ENCODE measurements around the gene LSAMP.

LSAMP gene

DNA sequence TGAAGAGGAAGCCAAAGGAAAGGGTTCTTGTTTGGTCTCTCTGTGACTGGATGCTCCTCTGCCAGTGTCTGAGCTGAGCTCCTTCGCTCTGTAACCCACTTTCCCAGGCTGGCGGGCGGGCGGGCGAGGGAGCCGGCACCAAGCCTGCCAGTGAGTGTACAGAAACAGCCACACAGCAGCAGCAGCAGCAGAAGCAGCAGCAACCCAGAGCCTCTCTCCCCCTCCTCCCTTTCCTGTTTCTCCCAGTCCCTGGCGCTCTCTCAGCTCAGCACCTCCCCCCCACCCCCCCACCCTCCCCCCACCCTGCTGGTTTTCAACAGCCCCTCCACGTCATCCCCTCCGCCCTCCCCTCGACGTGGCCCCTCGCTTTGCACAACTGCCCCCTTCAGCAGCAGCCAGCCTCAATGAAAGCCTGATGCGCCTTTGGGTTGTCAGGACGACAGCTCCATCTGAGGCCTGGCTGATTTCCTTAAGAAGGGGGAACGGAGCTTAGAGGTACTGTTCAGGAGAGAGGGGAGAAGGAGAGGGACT, at the start of gene LSAMP:
Gene LSAMP, minus strand, starts transcription at position 177 of the 531 bp plus-strand sequence.
- no peak for DNase-seq

DNA sequence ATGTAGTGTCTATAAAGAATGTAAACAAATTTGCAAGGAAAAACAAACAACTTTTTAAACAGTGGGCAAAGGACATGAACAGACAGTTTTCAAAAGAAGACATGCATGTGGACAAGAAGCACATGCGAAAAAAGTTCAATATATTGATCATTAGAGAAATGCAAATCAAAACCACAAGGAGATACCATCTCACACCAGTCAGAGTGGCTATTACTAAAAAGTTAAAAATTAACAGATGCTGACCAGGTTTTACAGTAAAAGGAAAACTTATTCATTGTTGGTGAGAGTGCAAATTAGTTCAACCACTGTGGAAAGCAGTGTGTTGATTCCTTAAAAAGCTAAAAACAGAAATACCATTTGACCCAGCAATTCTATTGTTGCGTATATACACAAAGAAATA, 47.1 kb upstream of the LSAMP start:
- no peak for DNase-seq

DNA sequence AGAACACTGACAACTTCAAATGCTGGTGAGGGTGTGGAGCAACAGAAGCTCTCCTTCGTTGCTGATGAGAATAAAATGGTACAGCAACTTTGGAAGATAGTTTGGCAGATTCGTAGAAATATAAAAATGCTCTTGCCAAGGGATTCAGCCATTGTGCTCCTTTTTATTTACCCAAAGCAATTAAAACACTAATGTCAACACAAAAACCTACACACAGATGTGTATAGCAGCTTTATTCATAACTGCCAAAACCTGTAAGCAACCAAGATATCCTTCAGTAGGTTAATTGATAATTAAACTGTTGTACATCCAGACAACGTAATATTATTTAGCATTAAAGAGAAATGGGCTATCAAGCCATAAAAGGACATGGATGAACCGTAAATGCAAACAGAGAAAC, 37.8 kb upstream of the LSAMP start:
- no peak for DNase-seq

GRCh38 chr3:116476691-116477090, 31.4 kb upstream of the LSAMP start:
- DNase-seq = no peak

DNA sequence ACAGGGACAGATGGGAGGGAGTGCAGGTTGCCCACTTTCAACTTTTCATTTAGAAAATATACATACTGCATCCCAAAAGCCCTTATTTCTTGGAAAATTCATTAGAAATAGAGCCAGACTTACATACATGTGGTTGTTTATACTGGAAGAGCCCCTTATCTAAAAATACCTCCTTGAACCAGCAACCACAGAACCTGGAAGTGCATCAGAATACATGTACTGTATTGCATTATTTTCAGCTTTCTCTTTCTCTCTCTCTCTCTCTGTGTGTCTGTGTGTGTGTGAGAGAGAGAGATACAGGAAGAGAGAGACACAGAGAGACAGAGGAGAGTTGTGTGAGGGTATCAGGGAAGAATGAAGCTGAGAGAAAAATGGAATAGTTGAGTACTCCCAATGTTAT, 29.5 kb upstream of the LSAMP start:
- no peak for DNase-seq

- DNase-seq = no peak
These were observed 28.9 kb upstream of the LSAMP start for GRCh38 chr3:116474032-116474780.

- no peak for DNase-seq
These were observed 28.3 kb upstream of the LSAMP start for GRCh38 chr3:116473602-116474001.

DNA sequence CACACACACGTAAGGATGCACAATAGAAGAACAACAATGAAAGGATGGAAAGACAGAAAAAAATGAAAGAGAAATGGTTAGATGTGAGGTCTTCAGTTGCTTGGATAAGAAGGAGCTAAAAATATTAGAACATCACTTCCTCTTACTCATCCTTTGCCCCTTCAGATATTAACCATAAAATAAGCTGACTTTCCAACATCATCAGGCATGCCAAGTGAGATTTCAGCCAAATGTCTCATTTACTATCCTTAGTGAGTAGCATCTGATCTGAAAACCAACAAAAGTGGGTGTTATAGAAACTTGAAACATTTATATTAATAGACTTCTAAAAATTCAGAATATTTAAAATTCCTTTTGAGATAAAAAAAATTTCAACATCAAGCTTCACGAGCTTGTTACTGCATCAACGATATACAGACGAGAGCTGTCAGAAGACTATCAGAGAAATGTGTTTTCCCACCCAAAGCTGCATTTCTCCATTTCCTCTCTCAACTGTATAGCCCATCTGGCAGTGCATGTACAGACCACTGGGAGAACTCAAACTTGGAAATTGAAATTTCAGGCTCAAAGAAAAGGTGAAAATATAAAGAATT, 25.4 kb upstream of the LSAMP start:
- no peak for DNase-seq

DNA sequence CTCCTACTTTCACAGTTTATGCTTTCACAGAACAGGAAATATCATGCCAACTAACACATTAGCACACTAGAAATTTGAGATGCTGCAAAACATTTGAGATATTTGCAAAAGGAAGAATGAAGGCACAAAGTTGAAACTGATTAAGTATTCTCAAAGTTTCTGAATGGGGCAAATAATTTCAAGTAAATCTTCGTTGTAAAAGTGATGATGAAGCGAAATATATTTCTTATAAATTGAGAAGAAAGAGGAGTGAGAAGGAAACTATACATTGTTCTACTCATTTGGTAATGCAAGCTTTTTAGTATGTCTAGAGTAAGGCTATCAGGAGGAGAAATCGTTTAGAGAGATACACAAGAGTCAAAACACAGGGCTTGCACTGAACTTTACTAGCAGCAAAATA, 24.3 kb upstream of the LSAMP start:
- no peak for DNase-seq

- no peak for DNase-seq
These were observed 19.1 kb upstream of the LSAMP start for GRCh38 chr3:116464276-116464798.

DNA sequence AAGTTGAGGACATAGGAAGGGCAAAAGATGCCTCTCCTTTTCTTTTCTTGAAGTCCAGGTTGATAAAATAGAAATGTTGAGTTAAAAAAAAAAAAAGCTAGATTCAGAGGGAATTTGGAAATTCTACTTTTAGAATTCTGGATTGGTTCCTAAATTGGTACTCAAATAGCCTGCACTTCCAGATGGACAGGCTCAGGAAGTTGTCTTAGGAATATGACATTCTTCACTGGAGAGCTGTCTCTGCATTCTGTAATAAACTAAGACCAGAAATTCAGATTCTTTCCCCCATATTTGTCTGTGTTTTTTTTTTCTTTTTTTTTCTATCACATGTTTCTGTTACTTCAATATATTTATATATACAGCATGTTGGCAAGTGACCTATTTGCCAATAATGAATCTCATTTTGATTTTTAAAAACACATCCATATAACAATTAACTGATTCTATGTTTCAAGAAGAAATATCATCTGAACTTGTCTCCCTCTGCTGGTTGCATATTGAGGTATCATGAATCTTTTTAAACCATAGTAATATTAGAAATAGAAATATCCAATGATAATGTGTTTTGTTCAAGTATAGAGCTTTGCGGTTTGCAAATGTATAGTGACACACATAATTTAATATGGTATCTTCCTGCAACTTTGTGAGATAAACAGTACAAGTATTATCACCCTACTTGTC, 8.5 kb upstream of the LSAMP start:
- DNase-seq = no peak

DNA sequence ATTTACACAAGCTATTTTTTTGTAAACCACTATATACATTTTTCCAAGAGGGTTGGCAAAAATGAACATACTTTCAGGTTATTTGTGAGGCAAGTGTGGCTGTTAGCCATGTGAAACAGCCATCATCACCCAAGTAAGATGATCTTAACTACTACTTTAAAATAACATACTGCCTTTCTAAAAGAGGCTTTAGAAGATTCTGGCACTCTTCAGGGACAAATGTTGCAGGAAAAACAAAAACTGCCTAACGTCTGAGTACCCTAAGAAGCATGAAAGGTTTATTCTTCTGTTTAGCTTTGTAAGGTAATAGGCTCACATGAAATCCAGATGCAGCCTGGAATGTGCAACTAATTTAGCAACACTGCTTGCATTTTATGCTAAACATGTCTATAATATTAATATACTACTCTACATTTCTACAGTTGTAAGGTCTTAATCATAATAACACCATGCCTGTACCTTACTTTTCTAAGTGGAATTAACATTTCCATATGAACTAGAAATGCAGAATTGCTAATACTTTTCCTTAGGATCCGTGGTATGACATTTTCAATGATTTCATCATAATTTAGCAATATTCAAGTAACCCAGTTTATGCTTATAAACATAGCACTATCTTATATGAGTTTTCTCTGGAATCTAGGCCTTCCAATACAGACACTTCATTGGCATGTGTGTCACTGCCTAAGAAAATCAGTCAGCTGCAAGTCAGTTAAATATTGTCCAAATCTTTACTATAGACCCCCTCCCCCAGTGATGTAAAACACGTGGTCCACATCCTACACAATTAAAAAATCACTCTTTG, 4.5 kb upstream of the LSAMP start:
- DNase-seq = no peak

- no peak for DNase-seq
These were observed 703 bp upstream of the LSAMP start for GRCh38 chr3:116445990-116446389.

DNA sequence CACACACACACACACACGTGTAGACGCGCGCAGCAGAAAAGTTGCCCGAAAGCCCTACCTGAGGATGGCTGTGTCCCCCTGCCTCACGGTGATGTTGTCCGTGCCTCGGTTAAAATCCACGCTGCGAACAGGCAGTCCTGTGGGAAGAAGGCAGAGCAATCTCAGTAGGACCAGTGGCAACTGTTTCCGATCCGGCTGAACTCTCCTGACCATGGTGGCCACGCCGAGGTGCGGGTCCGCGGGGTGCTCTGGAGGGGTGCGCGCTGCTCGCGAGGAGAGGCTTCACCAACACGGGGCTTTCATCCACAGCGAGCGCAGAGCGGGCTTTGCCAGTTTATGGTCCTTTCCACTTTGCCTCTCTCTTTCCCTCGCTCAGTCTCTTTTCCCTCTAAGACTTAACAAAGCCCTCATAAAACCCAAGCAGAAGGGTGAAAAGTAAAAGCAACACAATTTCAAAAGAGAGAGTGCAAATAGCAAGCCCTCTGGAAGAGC, 422 bp downstream of the LSAMP start:
- no peak for DNase-seq

DNA sequence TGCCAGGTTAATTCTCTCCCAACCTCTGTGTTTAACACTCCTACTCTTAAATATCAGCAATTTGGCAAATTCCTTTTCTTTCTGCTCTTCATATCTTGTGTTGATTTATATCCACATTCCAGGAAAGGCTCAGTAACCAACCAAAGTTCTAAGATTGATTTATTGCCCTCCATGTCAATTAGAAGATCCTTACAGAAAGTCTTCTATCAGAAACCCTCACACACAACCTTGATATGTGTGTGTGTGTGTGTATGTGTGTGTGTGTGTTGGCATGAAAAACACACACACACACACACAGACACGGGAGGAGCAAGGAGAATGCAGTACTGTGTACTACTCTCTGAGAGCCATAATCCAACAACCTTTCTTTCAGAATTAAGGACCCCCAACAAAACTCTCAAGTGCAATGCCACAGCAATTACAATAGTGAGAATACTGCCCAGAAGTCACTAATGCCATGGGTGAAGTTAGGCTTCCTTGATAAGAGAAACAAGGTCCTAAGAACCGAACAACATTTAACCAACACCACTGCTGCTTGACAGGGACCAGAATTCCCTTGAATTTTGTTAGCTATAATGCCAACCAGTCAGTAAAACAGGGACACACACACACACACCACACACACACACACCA, 1.1 kb downstream of the LSAMP start:
- DNase-seq = no peak

- no peak for DNase-seq
These were observed 2.1 kb downstream of the LSAMP start for GRCh38 chr3:116443191-116443661.

- DNase-seq = no peak
These were observed 2.8 kb downstream of the LSAMP start for GRCh38 chr3:116442331-116443021.

DNA sequence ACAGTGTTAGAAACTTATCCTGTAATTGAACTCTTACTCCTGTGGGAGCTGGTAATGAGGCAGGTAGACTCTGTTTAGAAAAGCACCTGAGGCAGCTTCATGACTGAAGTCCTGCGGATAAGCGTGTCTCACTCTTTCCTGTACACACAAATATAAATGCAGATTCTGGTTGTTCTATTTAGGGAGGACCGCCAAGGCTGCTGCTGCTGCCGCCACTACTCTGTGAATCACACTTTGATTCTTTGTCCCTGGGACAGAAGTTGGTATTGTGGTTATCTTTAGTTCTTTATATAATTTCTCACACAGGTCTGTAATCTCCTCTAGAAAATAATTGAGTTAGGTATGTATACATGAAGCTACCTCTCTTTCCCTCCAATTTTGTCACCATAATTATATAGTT, 3.6 kb downstream of the LSAMP start:
- no peak for DNase-seq

DNA sequence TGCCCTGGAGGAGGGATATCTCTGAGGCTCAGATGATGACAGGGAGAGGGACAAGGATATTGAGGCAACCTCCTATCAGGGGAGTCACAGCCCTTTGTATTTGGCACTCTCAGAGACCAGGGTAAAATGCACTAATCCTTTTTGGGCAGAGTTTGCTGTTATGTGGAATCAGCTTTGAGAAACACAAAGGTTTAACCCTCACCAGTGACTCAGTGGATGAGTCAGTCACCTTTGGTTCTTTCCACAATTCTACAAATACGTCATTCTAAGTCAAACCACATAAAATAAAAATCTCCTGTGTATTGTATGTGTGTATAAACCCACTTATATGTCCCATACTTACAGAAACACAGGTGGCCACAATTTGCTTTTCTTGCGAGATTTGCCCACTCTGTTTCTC, 5.1 kb downstream of the LSAMP start:
- peak; percentile 12 for DNase-seq

DNA sequence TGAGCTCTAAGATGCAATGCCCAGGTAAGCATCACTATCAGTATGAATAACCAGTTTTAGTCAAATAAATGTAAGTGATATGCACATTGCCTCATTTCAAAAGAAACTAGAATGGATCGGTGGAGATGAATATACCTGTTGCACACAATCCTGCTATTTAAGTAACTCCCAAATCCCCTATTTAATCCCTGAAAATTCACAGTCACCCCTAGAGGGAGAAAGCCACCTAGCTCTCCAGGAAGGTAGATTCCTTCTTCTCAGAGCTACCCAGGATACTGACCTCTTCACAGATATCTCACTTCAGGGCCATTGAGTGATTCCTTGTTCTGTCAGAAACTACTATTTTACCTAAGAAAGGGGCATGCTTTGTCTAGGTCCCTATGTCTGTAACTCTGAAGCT, 11.7 kb downstream of the LSAMP start:
- no peak for DNase-seq

GRCh38 chr3:116432795-116433194, 12.5 kb downstream of the LSAMP start:
- DNase-seq = no peak

Data from T1000 (cell line).